B cell (primary cell): ENCODE results near the gene TFRC. TPM values are rescaled to one million over a fixed set of nuclear protein-coding genes. Genes with fewer than 3 reads are reported as not detected.

Experiments
- ATAC-seq: fragments of 200-7000 bp; cut with Tn5 transposase; one replicate; pipeline ENCODE4 v1.10.0; 2021; ENCODE audit warnings: low read depth, mild to moderate bottlenecking, moderate number of reproducible peaks, moderate library complexity
- CTCF ChIA-PET: fragments of 350-600 bp; sonication (Branson Sonifier 250); formaldehyde crosslinking; loops from one replicate; lab custom pipeline; 2021; ENCODE audit warnings: antibody characterized with exemption, inconsistent platforms; lab: Charles Lee
- POLR2A ChIA-PET: fragments of 350-600 bp; sonication (Branson Sonifier 250); formaldehyde crosslinking; loops from one replicate; lab custom pipeline; 2021; ENCODE audit warnings: antibody characterized with exemption; lab: Charles Lee
- DNase-seq: peaks from one replicate; pipeline ENCODE4 v3.0.0; 2013
- H2AFZ ChIP-seq: 2 replicates; pipeline ENCODE4 v1.6.1; 2012; ENCODE audit warnings: mild to moderate bottlenecking, low read depth, low read length; ENCODE audit not compliant: insufficient read depth, poor library complexity, severe bottlenecking
- H3K27ac ChIP-seq, 2 donors: 1 replicate in 1 of 2; 2 replicates in 1 of 2; pipeline ENCODE4 v1.5.1; 2012 to 2013; ENCODE audit warnings: low read length in 2 of 2, mild to moderate bottlenecking in 2 of 2, moderate library complexity in 1 of 2
- H3K27me3 ChIP-seq, 4 experiments: fragments of 200-600 bp in 1 of 4; sonication (generic) in 1 of 4; replicated peaks in 1 of 4; 1 replicate in 2 of 4; 2 replicates in 2 of 4; pipeline versions ENCODE4 v1.6.1 to v1.7.0; 2013 to 2016; ENCODE audit warnings: low read length in 3 of 4, mild to moderate bottlenecking in 2 of 4, mixed read lengths in 1 of 4, moderate library complexity in 1 of 4; ENCODE audit not compliant: insufficient read depth in 4 of 4, control insufficient read depth in 3 of 4; ENCODE audit errors: control extremely low read depth in 1 of 4
- H3K36me3 ChIP-seq, 2 experiments: replicated peaks in 1 of 2; 1 replicate in 1 of 2; 2 replicates in 1 of 2; pipeline versions ENCODE4 v1.6.1 to v1.7.1; 2013; ENCODE audit warnings: low read length in 1 of 2; ENCODE audit not compliant: insufficient read depth in 2 of 2, control insufficient read depth in 1 of 2; ENCODE audit errors: control extremely low read depth in 1 of 2, extremely low read depth in 1 of 2
- H3K4me1 ChIP-seq, 2 donors: fragments of 200-600 bp in 1 of 2; sonication (generic) in 1 of 2; 1 replicate in 1 of 2; 2 replicates in 1 of 2; pipeline versions ENCODE4 v1.5.1 to v1.6.1; 2013 to 2017; ENCODE audit warnings: low read length in 2 of 2; ENCODE audit not compliant: control insufficient read depth in 2 of 2, insufficient read depth in 2 of 2
- H3K4me2 ChIP-seq: replicated peaks from 2 replicates; pipeline ENCODE3; 2012; ENCODE audit warnings: mild to moderate bottlenecking, low read depth, low read length; ENCODE audit not compliant: poor library complexity, severe bottlenecking
- H3K4me3 ChIP-seq, 5 experiments: fragments of 200-600 bp in 1 of 5; sonication (generic) in 1 of 5; 1 replicate in 3 of 5; 2 replicates in 2 of 5; pipeline versions ENCODE4 v1.5.1 to v1.7.0; 2011 to 2016; ENCODE audit warnings: low read length in 4 of 5, mild to moderate bottlenecking in 4 of 5, low read depth in 2 of 5, control low read depth in 1 of 5, moderate library complexity in 1 of 5; ENCODE audit not compliant: insufficient read depth in 1 of 5; ENCODE audit errors: control extremely low read depth in 1 of 5, extremely low read depth in 1 of 5
- H3K79me2 ChIP-seq: fragments of 200-600 bp; sonication (generic); one replicate; pipeline ENCODE4 v1.6.0; 2016; ENCODE audit warnings: low read length; ENCODE audit not compliant: control insufficient read depth, insufficient read depth
- H3K9ac ChIP-seq: fragments of 200-600 bp; sonication (generic); 2 replicates; pipeline ENCODE4 v1.6.1; 2017; ENCODE audit warnings: mild to moderate bottlenecking, low read length, moderate library complexity
- H3K9me3 ChIP-seq, 3 donors: one replicate each; pipeline versions ENCODE4 v1.6.1 to v1.7.1; 2013; ENCODE audit warnings: low read length in 2 of 3; ENCODE audit not compliant: control insufficient read depth in 2 of 3, insufficient read depth in 1 of 3; ENCODE audit errors: control extremely low read depth in 1 of 3
- H4K20me1 ChIP-seq: 2 replicates; pipeline ENCODE4 v1.6.0; 2012; ENCODE audit warnings: mild to moderate bottlenecking, low read length; ENCODE audit not compliant: insufficient read depth, control insufficient read depth, poor library complexity, severe bottlenecking
- H3K27ac Mint-ChIP-seq: one replicate; pipeline ENCODE4 v1.8.0; 2021; ENCODE audit warnings: mixed read lengths
- H3K27me3 Mint-ChIP-seq: one replicate; pipeline ENCODE4 v1.8.0; 2021; ENCODE audit warnings: mixed read lengths
- H3K4me1 Mint-ChIP-seq: one replicate; pipeline ENCODE4 v1.8.0; 2021; ENCODE audit warnings: mixed read lengths
- H3K4me3 Mint-ChIP-seq: one replicate; pipeline ENCODE4 v1.8.0; 2021; ENCODE audit warnings: mixed read lengths
- H3K9me3 Mint-ChIP-seq: one replicate; pipeline ENCODE4 v1.8.0; 2022; ENCODE audit warnings: mixed read lengths; ENCODE audit not compliant: insufficient read depth
- CTCF ChIP-seq: fragments of 200-600 bp; IDR thresholded peaks from one replicate; pipeline ENCODE4 v1.8.0; 2022; ENCODE audit warnings: antibody characterized with exemption, mild to moderate bottlenecking
- EZH2 ChIP-seq: IDR thresholded peaks from 2 replicates; pipeline ENCODE4 v1.6.1; 2012; ENCODE audit warnings: borderline replicate concordance, low read depth, mild to moderate bottlenecking, moderate library complexity, low read length; ENCODE audit not compliant: insufficient read depth, poor library complexity, severe bottlenecking
- WGBS: methylation state at CpG from one replicate; pipeline ENCODE4 v1.1.5; 2013; ENCODE audit warnings: missing lambda C conversion rate; ENCODE audit not compliant: insufficient coverage; 5-methylcytosine and 5-hydroxymethylcytosine counted together
- intact Hi-C: fragments of 100-400 bp; cut with micrococcal nuclease; formaldehyde crosslinking; loops from one replicate; pipeline ENCODE4 v1.10.0; 2022
- polyA plus RNA-seq: library from polyadenylated mRNA; depleted of rRNA; stranded (reverse); fragments of >200 nt; gene quantifications from 2 replicates; pipeline ENCODE4 v1.2.3, GENCODE V29; 2012
- total RNA-seq, 2 donors: library from RNA; stranded (reverse); fragments of 120-200 nt in 1 of 2; gene quantifications; 1 replicate in 1 of 2; 2 replicates in 1 of 2; pipeline versions ENCODE4 v1.2.3 to v1.2.4, GENCODE V29; 2013 to 2022

TFRC gene
- total and polyA plus RNA-seq, 2 donors (not counting 1 experiment from before 2014, with no cell fraction given) = 41.7 to 104 TPM

GRCh38 chr3:196049653-196050052 is 32.2 kb downstream of the TFRC start:
- H2AFZ ChIP-seq = no peak overlapping the region
- no peak overlapping the region for H3K9ac ChIP-seq
- H3K36me3 ChIP-seq = peaks cover 9 to 62% of the 10 kb centered on the region in 2 experiments
- no peaks in the 10 kb centered on the region for H3K27me3 Mint-ChIP-seq
- H3K27me3 ChIP-seq = no peaks in the 10 kb centered on the region
- no peak overlapping the region for H3K4me3 ChIP-seq
- ATAC-seq = no peak
- no peaks in the 10 kb centered on the region for H4K20me1 ChIP-seq
- H3K79me2 ChIP-seq = no peaks in the 10 kb centered on the region
- H3K9me3 ChIP-seq = no peaks in the 10 kb centered on the region
- intact Hi-C loops = no loop called here
- no peak for DNase-seq
- CTCF ChIA-PET = no interaction called here
- H3K4me1 ChIP-seq = no peaks in the 10 kb centered on the region
- no peak overlapping the region for H3K27ac Mint-ChIP-seq
- no peak for TF ChIP-seq CTCF
- no peak for TF ChIP-seq EZH2
- H3K27ac ChIP-seq = no peak overlapping the region
- no peaks in the 10 kb centered on the region for H3K4me1 Mint-ChIP-seq
- POLR2A ChIA-PET = no interaction called here
- 91% methylated on average over 11 of the region's 11 CpGs for WGBS
- H3K4me2 ChIP-seq = no peak overlapping the region
- no peaks in the 10 kb centered on the region for H3K9me3 Mint-ChIP-seq
- H3K4me3 Mint-ChIP-seq = no peak overlapping the region

GRCh38 chr3:196048922-196049598 is 32.8 kb downstream of the TFRC start:
- ChIA-PET CTCF (no interaction called here), POLR2A (no interaction called here)
- no peak overlapping the region for H3K27ac ChIP-seq
- Mint-ChIP-seq H3K27me3 (no peaks in the 10 kb centered on the region), H3K4me1 (no peaks in the 10 kb centered on the region), H3K27ac (no peak overlapping the region), H3K9me3 (no peaks in the 10 kb centered on the region), H3K4me3 (no peak overlapping the region)
- intact Hi-C loops = no loop called here
- no peaks in the 10 kb centered on the region for H3K4me1 ChIP-seq
- H3K4me3 ChIP-seq = no peak overlapping the region
- no peak for TF ChIP-seq CTCF
- no peak for TF ChIP-seq EZH2
- DNase-seq (no peak), ATAC-seq (no peak)
- no peak overlapping the region for H3K9ac ChIP-seq
- H3K9me3 ChIP-seq = no peaks in the 10 kb centered on the region
- H3K36me3 ChIP-seq = peaks cover 6 to 56% of the 10 kb centered on the region in 2 experiments
- no peak overlapping the region for H2AFZ ChIP-seq
- no peaks in the 10 kb centered on the region for H4K20me1 ChIP-seq
- H3K27me3 ChIP-seq = no peaks in the 10 kb centered on the region
- WGBS = 100% methylated on average over 4 of the region's 9 CpGs
- no peaks in the 10 kb centered on the region for H3K79me2 ChIP-seq
- H3K4me2 ChIP-seq = no peak overlapping the region
